Measurements from ENCODE around the gene PTK6. TPM values are rescaled to one million over a fixed set of nuclear protein-coding genes. Genes with fewer than 3 reads are reported as not detected.
A peak's percentile ranks its signal among the peaks of the same experiment; 100 is the strongest.

The PTK6 gene
- total and polyA plus RNA-seq, 2 of the 13 experiments (the other 11 are each of a cell fraction or from before 2014, with no cell fraction given), result 0.08 TPM; not detected in 1

DNA sequence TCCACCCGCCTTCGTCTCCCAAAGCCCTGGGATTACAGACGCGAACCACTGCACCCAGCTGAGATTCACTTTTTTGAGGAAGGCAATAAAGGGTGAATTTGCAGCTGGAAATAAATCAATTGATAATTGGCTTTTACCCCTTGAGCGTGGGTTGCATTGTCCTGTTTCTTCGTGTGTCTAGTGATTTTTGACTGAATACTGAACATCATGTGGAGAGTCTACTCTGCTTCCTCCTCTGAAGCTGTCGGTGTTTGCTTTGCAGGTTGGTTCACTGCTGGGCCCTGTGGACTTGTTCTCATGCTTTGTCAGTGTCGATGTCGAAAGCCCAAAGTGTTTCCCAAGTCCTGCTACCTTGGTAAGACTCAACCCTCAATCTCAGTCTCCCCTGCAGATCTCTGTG, 32.5 kb downstream of the PTK6 start:
- Histone ChIP-seq H3K4me1 (ENCODE audit: insufficient read depth, low read length) (no peaks in the 10 kb centered on the region), H3K4me3 (replicated peaks in 1 of 3; ENCODE audit: insufficient read depth in 1 of 3, low read depth in 2 of 3, low read length in 3 of 3) (no peak overlapping the region), H3K4me2 (ENCODE audit: low read depth, low read length) (no peak overlapping the region), H3K27me3 (ENCODE audit: control insufficient read depth in 1 of 2, insufficient read depth in 2 of 2, low read length in 2 of 2) (peaks cover 22 to 92% of the 10 kb centered on the region in 2 experiments; a peak in 4 of 5 replicates), H2AFZ (ENCODE audit: low read length) (no peak overlapping the region), H3K9ac (ENCODE audit: insufficient read depth, low read depth, low read length) (no peak overlapping the region), H3K27ac (ENCODE audit: extremely low read length, insufficient read depth, low read length) (no peak overlapping the region), H3K36me3 (replicated peaks in 1 of 2; ENCODE audit: control insufficient read depth in 1 of 2, insufficient read depth in 2 of 2, low read length in 2 of 2) (no peaks in the 10 kb centered on the region), H4K20me1 (ENCODE audit: insufficient read depth, low read length) (no peaks in the 10 kb centered on the region; the same call in 1 of the 2 replicates), H3K9me3 (ENCODE audit: low read length) (no peaks in the 10 kb centered on the region), H3K79me2 (ENCODE audit: insufficient read depth, low read length) (no peaks in the 10 kb centered on the region)
- no TSS peak for BruUV-seq (replicated peaks)
- DNase-seq (ENCODE audit: low spot score) (no peak), ATAC-seq (no peak), FAIRE-seq (no peak)
- WGBS (ENCODE audit: low lambda C conversion rate), result 40% methylated on average over 9 of the region's 9 CpGs
- CTCF ChIA-PET (ENCODE audit: low intra/inter-chr PET ratio, low total read pairs), result no interaction called here
- TF ChIP-seq SP4 (CRISPR knock-in tag; IDR thresholded peaks at IDR 0.05) (no peak), CEBPB (IDR thresholded peaks at IDR 0.05; ENCODE audit: borderline replicate concordance, low read depth, low read length) (peak; percentile 35; the same call in 1 of the 2 replicates)
- intact Hi-C loops (cut with micrococcal nuclease; ENCODE audit: unreplicated experiment) (no loop called here), in situ Hi-C loops (cut with HindIII; ENCODE audit: extremely low pct_ligation_motif_present, low pct_unique_long_range_greater_than_20kb) (no loop called here)
- POLR2A ChIA-PET, result no interaction called here

DNA sequence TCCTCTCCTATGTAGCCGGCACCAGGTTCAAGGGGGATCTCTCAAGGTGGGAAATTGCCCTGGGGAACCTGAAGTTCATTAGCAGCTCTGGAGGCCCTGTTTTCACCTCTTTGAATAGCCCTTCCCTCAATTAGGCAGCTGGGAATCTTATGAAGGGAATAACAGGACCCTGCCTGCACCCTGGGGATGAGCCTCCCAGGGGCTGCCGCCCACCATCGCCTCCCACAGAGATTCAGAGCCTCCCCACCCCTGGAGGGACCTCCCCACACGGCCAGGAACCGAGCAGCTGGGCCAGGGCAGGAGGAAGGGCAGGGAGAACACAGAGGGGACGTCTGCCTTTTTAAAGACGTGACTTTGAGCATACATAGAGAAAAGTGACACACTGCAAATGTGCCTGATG, 33.7 kb downstream of the PTK6 start:
- CTCF ChIA-PET (ENCODE audit: low intra/inter-chr PET ratio, low total read pairs), result no interaction called here
- Histone ChIP-seq H2AFZ (ENCODE audit: low read length) (no peak overlapping the region), H3K36me3 (replicated peaks in 1 of 2; ENCODE audit: control insufficient read depth in 1 of 2, insufficient read depth in 2 of 2, low read length in 2 of 2) (no peaks in the 10 kb centered on the region), H3K9me3 (ENCODE audit: low read length) (no peaks in the 10 kb centered on the region), H3K4me1 (ENCODE audit: insufficient read depth, low read length) (no peaks in the 10 kb centered on the region), H3K79me2 (ENCODE audit: insufficient read depth, low read length) (no peaks in the 10 kb centered on the region), H3K9ac (ENCODE audit: insufficient read depth, low read depth, low read length) (no peak overlapping the region), H3K4me2 (ENCODE audit: low read depth, low read length) (no peak overlapping the region), H4K20me1 (ENCODE audit: insufficient read depth, low read length) (no peaks in the 10 kb centered on the region; the same call in 1 of the 2 replicates), H3K4me3 (replicated peaks in 1 of 3; ENCODE audit: insufficient read depth in 1 of 3, low read depth in 2 of 3, low read length in 3 of 3) (no peak overlapping the region), H3K27me3 (ENCODE audit: control insufficient read depth in 1 of 2, insufficient read depth in 2 of 2, low read length in 2 of 2) (peaks cover 26 to 89% of the 10 kb centered on the region in 2 experiments; a peak in 4 of 5 replicates), H3K27ac (ENCODE audit: extremely low read length, insufficient read depth, low read length) (no peak overlapping the region)
- ATAC-seq (no peak), DNase-seq (ENCODE audit: low spot score) (no peak), FAIRE-seq (no peak)
- POLR2A ChIA-PET, result no interaction called here
- 4% methylated on average over 6 of the region's 7 CpGs for WGBS (ENCODE audit: low lambda C conversion rate)
- intact Hi-C loops (cut with micrococcal nuclease; ENCODE audit: unreplicated experiment), result no loop called here
- in situ Hi-C loops (cut with HindIII; ENCODE audit: extremely low pct_ligation_motif_present, low pct_unique_long_range_greater_than_20kb), result no loop called here
- BruUV-seq (replicated peaks), result no TSS peak
- TF ChIP-seq ZFP41 (CRISPR knock-in tag; IDR thresholded peaks at IDR 0.05; ENCODE audit: borderline replicate concordance) (no peak), ZNF318 (CRISPR knock-in tag; IDR thresholded peaks at IDR 0.05) (no peak), MXD4 (CRISPR knock-in tag; IDR thresholded peaks at IDR 0.05) (no peak), MNT (IDR thresholded peaks at IDR 0.05) (no peak), PLRG1 (conservative IDR thresholded peaks at IDR 0.05) (no peak), NFRKB (IDR thresholded peaks at IDR 0.05) (no peak), NR2F6 (IDR thresholded peaks at IDR 0.05) (no peak), NR2F6 (CRISPR knock-in tag; IDR thresholded peaks at IDR 0.05) (no peak)

All from HepG2 (cell line).